HEK293T (cell line): ENCODE measurements around the gene MAP4K4.
A peak's percentile ranks its signal among the peaks of the same experiment; 100 is the strongest.

Experiments
- CTCF ChIA-PET: fragments of 350-600 bp; formaldehyde crosslinking; extraction: SDS; loops from one replicate; lab custom pipeline; 2021; ENCODE audit warnings: antibody characterized with exemption, inconsistent platforms; lab: Yijun Ruan, JAX
- POLR2A ChIA-PET: fragments of 350-600 bp; formaldehyde crosslinking; extraction: SDS; loops from one replicate; lab custom pipeline; 2020; ENCODE audit warnings: antibody characterized with exemption, inconsistent platforms; lab: Yijun Ruan, JAX
- DNase-seq: peaks from one replicate; pipeline ENCODE4 v3.0.0; 2012; ENCODE audit warnings: mixed read lengths; ENCODE audit errors: extremely low spot score
- ARNT ChIP-seq: fragments of 450-650 bp; IDR thresholded peaks from 2 replicates; pipeline ENCODE4 v1.6.1; 2017; ENCODE audit warnings: mild to moderate bottlenecking
- BHLHE40 ChIP-seq: fragments of 450-650 bp; IDR thresholded peaks from 2 replicates; pipeline ENCODE4 v1.6.1; 2016; ENCODE audit warnings: mild to moderate bottlenecking, moderate library complexity, borderline replicate concordance
- CTBP1 ChIP-seq: fragments of 450-650 bp; IDR thresholded peaks from 2 replicates; pipeline ENCODE4 v1.6.1; 2016; ENCODE audit warnings: borderline replicate concordance
- ELF4 ChIP-seq: fragments of 450-650 bp; IDR thresholded peaks from 2 replicates; pipeline ENCODE4 v1.6.1; 2017; ENCODE audit warnings: antibody characterized with exemption
- FOXA1 ChIP-seq: fragments of 450-650 bp; IDR thresholded peaks from 2 replicates; pipeline ENCODE4 v1.6.1; 2016; ENCODE audit warnings: mild to moderate bottlenecking
- FOXK2 ChIP-seq: fragments of 450-650 bp; IDR thresholded peaks from 2 replicates; pipeline ENCODE4 v1.6.1; 2016; ENCODE audit warnings: mild to moderate bottlenecking
- FOXM1 ChIP-seq: fragments of 450-650 bp; IDR thresholded peaks from 2 replicates; pipeline ENCODE4 v1.6.1; 2017; ENCODE audit warnings: mild to moderate bottlenecking, borderline replicate concordance
- HDGF ChIP-seq: fragments of 450-650 bp; IDR thresholded peaks from 2 replicates; pipeline ENCODE4 v1.6.1; 2017; ENCODE audit warnings: antibody characterized with exemption, borderline replicate concordance
- L3MBTL2 ChIP-seq: fragments of 450-650 bp; conservative IDR thresholded peaks from 2 replicates; pipeline ENCODE4 v1.6.1; 2016; ENCODE audit warnings: mild to moderate bottlenecking
- LEF1 ChIP-seq: fragments of 450-650 bp; IDR thresholded peaks from 2 replicates; pipeline ENCODE4 v1.6.1; 2017; ENCODE audit warnings: mild to moderate bottlenecking, borderline replicate concordance
- NFRKB ChIP-seq: fragments of 450-650 bp; IDR thresholded peaks from 2 replicates; pipeline ENCODE4 v1.6.1; 2016; ENCODE audit warnings: mild to moderate bottlenecking, moderate library complexity
- SP1 ChIP-seq: fragments of 450-650 bp; IDR thresholded peaks from 2 replicates; pipeline ENCODE4 v1.6.1; 2017
- SUZ12 ChIP-seq: fragments of 450-650 bp; IDR thresholded peaks from 2 replicates; pipeline ENCODE4 v1.6.1; 2016; ENCODE audit warnings: mild to moderate bottlenecking
- TARDBP ChIP-seq: fragments of 450-650 bp; IDR thresholded peaks from 2 replicates; pipeline ENCODE4 v1.6.1; 2016
- ZNF384 ChIP-seq: fragments of 450-650 bp; IDR thresholded peaks from 2 replicates; pipeline ENCODE4 v1.6.1; 2016
- TF ChIP-seq, protein P1 (sequence below): fragments of 450-650 bp; IDR thresholded peaks from 2 replicates; pipeline ENCODE4 v1.6.1; 2016

MAP4K4 gene

DNA sequence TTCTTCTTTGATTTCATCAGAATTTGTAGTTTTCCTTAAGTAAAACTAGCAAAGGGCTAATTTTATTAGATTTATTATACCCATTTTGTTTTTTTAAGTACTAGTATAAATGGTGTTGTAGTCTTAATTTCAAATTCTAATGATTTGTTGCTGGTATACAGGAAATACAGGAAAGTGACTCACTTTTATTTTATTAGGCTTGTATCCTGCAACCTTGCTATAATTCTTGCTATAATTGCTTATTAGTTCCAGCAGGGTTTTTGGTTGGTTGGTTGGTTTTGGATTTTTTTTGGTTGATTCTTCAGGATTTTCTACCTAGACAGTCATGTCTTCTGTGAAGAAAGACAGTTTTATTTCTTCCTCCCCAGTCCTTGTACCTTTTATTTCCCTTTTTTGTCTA, 183.6 kb downstream of the MAP4K4 start:
- no peak for DNase-seq
- TF ChIP-seq TARDBP (no peak), L3MBTL2 (no peak), SUZ12 (no peak), FOXM1 (no peak), FOXA1 (no peak), BHLHE40 (no peak), SP1 (no peak), ARNT (no peak)
- ChIA-PET CTCF (interaction anchor here (1.1 kb wide), 1 partner anchor 20 kb away, joined by 4 read pairs; no protein-coding TSS in a partner anchor), POLR2A (no interaction called here)

DNA sequence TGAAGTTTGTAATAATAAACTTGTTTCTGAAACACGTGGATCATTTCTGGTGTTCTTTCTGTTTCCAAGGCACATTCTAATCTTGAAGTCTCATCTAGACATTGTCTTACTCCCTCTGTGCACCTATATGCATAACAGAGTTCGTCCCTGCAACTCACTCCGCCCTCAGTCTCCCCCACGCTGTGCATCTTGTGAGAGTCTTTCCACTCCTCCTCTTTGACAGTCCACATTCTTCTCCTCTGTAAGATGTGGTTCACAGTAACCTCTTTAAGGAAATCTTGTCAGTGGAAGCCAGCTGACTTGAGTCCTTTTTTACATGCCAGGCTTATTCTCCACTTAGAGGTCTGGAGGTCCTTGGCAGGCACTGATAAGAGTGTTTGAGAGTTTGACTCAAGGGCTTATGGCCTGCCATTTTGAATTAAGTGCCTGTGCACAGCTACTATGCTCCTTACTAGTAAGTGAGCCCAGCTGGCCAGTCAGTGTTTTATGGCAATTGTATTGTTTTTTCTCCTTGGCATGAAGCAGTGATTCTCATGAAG, 185.3 kb downstream of the MAP4K4 start:
- ChIA-PET POLR2A (no interaction called here), CTCF (interaction anchor here (0.6 to 1.7 kb wide), 5 partner anchors 11 to 358 kb away, joined by 3 to 7 read pairs (median 4); no protein-coding TSS in a partner anchor)
- no peak for TF ChIP-seq FOXK2
- no peak for TF ChIP-seq LEF1
- no peak for TF ChIP-seq HDGF
- no peak for TF ChIP-seq BHLHE40
- no peak for TF ChIP-seq CTBP1
- TF ChIP-seq, protein P1, sequence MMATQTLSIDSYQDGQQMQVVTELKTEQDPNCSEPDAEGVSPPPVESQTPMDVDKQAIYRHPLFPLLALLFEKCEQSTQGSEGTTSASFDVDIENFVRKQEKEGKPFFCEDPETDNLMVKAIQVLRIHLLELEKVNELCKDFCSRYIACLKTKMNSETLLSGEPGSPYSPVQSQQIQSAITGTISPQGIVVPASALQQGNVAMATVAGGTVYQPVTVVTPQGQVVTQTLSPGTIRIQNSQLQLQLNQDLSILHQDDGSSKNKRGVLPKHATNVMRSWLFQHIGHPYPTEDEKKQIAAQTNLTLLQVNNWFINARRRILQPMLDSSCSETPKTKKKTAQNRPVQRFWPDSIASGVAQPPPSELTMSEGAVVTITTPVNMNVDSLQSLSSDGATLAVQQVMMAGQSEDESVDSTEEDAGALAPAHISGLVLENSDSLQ = no peak
- no peak for TF ChIP-seq FOXA1
- no peak for TF ChIP-seq ELF4
- no peak for DNase-seq

DNA sequence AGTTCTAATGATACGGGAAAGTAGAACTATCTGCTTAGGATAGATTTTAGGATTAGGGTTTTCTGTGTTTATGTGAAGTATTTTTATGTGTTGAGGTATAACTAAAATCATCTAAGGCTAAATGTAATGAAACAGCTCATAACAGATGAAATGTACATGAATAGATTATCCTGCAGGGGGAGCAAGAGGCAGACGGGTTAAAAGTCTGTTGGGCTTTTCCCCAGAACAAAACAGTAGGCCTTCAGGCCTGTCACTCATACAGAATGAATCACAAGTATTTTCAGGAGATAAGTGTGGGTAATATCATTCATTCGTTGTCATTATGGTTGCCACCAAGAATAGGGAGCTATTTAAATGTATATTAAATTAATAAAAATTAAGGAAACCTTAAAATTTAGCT, 186.4 kb downstream of the MAP4K4 start:
- ChIA-PET POLR2A (no interaction called here), CTCF (interaction anchor here (0.5 to 1.7 kb wide), 14 partner anchors 9 to 601 kb away, joined by 3 to 7 read pairs (median 3); partner anchors contain the start of gene IL1R1)
- TF ChIP-seq, protein P1 = peak; percentile 93
- TF ChIP-seq SUZ12 = no peak
- peak; percentile 47 for DNase-seq

DNA sequence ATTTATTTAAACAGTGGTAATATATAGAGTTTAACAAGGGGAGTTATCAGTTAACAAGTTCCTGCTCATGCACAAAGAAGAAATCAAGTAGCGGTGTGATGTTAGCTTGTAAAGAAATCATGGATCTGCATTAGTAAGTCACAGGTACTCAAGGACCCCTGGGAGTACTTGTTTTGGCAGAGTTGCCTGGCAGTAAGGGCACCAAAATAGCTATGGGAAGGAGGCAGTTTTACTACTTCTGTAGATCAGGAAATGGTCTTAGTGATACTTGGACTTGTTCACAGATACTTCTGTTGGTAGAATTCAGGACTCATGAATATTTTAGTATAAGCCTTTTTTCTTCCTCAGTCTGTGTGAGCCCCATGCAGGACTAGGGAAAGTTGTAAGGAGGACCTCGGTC, 186.9 kb downstream of the MAP4K4 start:
- ChIA-PET CTCF (interaction anchor here (0.7 to 1.7 kb wide), 8 partner anchors 9 to 357 kb away, joined by 3 to 7 read pairs (median 3); partner anchors contain the start of gene IL1R1), POLR2A (no interaction called here)
- DNase-seq = no peak
- no peak for TF ChIP-seq CTBP1
- no peak for TF ChIP-seq FOXM1
- TF ChIP-seq, protein P1 = no peak
- no peak for TF ChIP-seq ARNT
- no peak for TF ChIP-seq TARDBP
- no peak for TF ChIP-seq L3MBTL2
- TF ChIP-seq HDGF = no peak
- TF ChIP-seq NFRKB = no peak
- no peak for TF ChIP-seq FOXA1
- no peak for TF ChIP-seq ZNF384

DNA sequence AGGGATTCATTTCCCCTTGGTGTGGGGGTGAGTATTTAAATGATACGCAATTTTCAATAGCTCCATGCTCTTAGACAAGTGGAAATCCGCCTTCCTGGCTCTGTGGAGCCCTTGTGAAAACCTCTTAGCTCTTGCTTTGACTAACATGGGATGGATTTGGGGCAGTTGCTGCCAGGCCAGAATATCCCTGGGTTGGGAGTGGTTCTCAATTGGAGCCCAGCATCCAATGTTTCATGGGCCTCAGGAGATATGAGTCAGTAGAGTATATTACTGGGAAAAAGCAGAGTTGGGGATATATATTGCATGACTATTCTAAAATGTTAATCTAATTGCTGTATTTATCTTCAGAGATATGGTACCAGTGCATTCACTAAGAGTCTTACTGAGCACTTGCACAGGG, 189.8 kb downstream of the MAP4K4 start:
- ChIA-PET CTCF (interaction anchor here (0.6 kb wide), 1 partner anchor 36 kb away, joined by 5 read pairs; no protein-coding TSS in a partner anchor), POLR2A (no interaction called here)
- DNase-seq = no peak
- no peak for TF ChIP-seq ELF4
- no peak for TF ChIP-seq SP1
- no peak for TF ChIP-seq FOXM1
- no peak for TF ChIP-seq HDGF
- no peak for TF ChIP-seq ARNT
- TF ChIP-seq CTBP1 = no peak
- TF ChIP-seq TARDBP = no peak
- no peak for TF ChIP-seq L3MBTL2
- TF ChIP-seq LEF1 = no peak
- no peak for TF ChIP-seq NFRKB
- no peak for TF ChIP-seq FOXA1

DNA sequence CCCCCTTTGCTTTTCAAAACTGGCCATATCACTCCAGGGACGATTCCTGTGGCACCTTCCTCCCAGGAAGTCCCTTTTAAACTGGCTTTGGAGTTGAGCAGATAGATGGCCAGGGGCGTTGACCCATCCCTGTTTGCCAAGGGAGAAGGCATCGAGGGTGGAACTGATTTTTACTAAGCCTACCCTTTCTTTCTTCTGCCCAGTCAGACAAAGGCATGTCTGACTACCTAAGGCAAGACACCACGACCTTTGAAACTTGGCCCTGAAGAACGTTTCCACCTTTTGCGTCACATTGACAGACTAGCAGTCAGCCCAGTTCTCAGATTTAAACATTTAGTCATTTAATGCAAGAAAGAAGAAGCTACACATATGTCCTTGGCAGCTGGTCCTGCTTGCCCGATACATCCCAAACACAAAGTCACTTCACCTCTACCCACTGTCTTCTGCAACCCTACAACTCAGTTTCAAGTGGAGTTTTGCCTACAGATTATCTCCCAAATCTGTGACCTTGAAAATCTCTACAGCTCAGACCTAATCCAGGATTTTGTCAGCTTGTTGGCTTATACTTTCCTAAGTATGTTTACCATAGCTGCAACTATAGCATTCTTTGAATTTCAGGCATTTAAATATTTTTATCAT, 192.1 kb downstream of the MAP4K4 start:
- no peak for DNase-seq
- ChIA-PET CTCF (no interaction called here), POLR2A (no interaction called here)
- TF ChIP-seq BHLHE40 = no peak
- TF ChIP-seq TARDBP = no peak
- TF ChIP-seq FOXA1 = no peak

DNA sequence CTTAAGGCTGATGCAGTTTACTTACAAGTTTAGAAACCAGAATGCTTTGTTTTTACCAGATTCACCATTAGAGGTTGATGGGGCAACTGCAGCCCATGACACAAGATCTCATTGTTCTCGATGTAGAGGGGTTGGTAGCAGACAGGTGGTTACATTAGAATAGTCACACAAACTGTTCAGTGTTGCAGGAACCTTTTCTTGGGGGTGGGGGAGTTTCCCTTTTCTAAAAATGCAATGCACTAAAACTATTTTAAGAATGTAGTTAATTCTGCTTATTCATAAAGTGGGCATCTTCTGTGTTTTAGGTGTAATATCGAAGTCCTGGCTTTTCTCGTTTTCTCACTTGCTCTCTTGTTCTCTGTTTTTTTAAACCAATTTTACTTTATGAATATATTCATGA, 194.9 kb downstream of the MAP4K4 start:
- DNase-seq = no peak
- TF ChIP-seq SUZ12 = no peak
- TF ChIP-seq LEF1 = no peak
- no peak for TF ChIP-seq FOXK2
- ChIA-PET POLR2A (no interaction called here), CTCF (interaction anchor here (2.1 kb wide), 1 partner anchor 8 kb away, joined by 7 read pairs; no protein-coding TSS in a partner anchor)
